HEK293T (cell line): ENCODE measurements around the gene DPY19L3.

Experiments
- CTCF ChIA-PET: fragments of 350-600 bp; formaldehyde crosslinking; extraction: SDS; loops from one replicate; lab custom pipeline; 2021; ENCODE audit warnings: antibody characterized with exemption, inconsistent platforms; lab: Yijun Ruan, JAX
- POLR2A ChIA-PET: fragments of 350-600 bp; formaldehyde crosslinking; extraction: SDS; loops from one replicate; lab custom pipeline; 2020; ENCODE audit warnings: antibody characterized with exemption, inconsistent platforms; lab: Yijun Ruan, JAX
- DNase-seq: peaks from one replicate; pipeline ENCODE4 v3.0.0; 2012; ENCODE audit warnings: mixed read lengths; ENCODE audit errors: extremely low spot score
- ARNT ChIP-seq: fragments of 450-650 bp; IDR thresholded peaks from 2 replicates; pipeline ENCODE4 v1.6.1; 2017; ENCODE audit warnings: mild to moderate bottlenecking
- BHLHE40 ChIP-seq: fragments of 450-650 bp; IDR thresholded peaks from 2 replicates; pipeline ENCODE4 v1.6.1; 2016; ENCODE audit warnings: mild to moderate bottlenecking, moderate library complexity, borderline replicate concordance
- CTBP1 ChIP-seq: fragments of 450-650 bp; IDR thresholded peaks from 2 replicates; pipeline ENCODE4 v1.6.1; 2016; ENCODE audit warnings: borderline replicate concordance
- ELF4 ChIP-seq: fragments of 450-650 bp; IDR thresholded peaks from 2 replicates; pipeline ENCODE4 v1.6.1; 2017; ENCODE audit warnings: antibody characterized with exemption
- FOXA1 ChIP-seq: fragments of 450-650 bp; IDR thresholded peaks from 2 replicates; pipeline ENCODE4 v1.6.1; 2016; ENCODE audit warnings: mild to moderate bottlenecking
- FOXK2 ChIP-seq: fragments of 450-650 bp; IDR thresholded peaks from 2 replicates; pipeline ENCODE4 v1.6.1; 2016; ENCODE audit warnings: mild to moderate bottlenecking
- FOXM1 ChIP-seq: fragments of 450-650 bp; IDR thresholded peaks from 2 replicates; pipeline ENCODE4 v1.6.1; 2017; ENCODE audit warnings: mild to moderate bottlenecking, borderline replicate concordance
- HDGF ChIP-seq: fragments of 450-650 bp; IDR thresholded peaks from 2 replicates; pipeline ENCODE4 v1.6.1; 2017; ENCODE audit warnings: antibody characterized with exemption, borderline replicate concordance
- L3MBTL2 ChIP-seq: fragments of 450-650 bp; conservative IDR thresholded peaks from 2 replicates; pipeline ENCODE4 v1.6.1; 2016; ENCODE audit warnings: mild to moderate bottlenecking
- LEF1 ChIP-seq: fragments of 450-650 bp; IDR thresholded peaks from 2 replicates; pipeline ENCODE4 v1.6.1; 2017; ENCODE audit warnings: mild to moderate bottlenecking, borderline replicate concordance
- NFRKB ChIP-seq: fragments of 450-650 bp; IDR thresholded peaks from 2 replicates; pipeline ENCODE4 v1.6.1; 2016; ENCODE audit warnings: mild to moderate bottlenecking, moderate library complexity
- PKNOX1 ChIP-seq: fragments of 450-650 bp; IDR thresholded peaks from 2 replicates; pipeline ENCODE4 v1.6.1; 2016
- SP1 ChIP-seq: fragments of 450-650 bp; IDR thresholded peaks from 2 replicates; pipeline ENCODE4 v1.6.1; 2017
- SUZ12 ChIP-seq: fragments of 450-650 bp; IDR thresholded peaks from 2 replicates; pipeline ENCODE4 v1.6.1; 2016; ENCODE audit warnings: mild to moderate bottlenecking
- TARDBP ChIP-seq: fragments of 450-650 bp; IDR thresholded peaks from 2 replicates; pipeline ENCODE4 v1.6.1; 2016
- ZNF384 ChIP-seq: fragments of 450-650 bp; IDR thresholded peaks from 2 replicates; pipeline ENCODE4 v1.6.1; 2016

The DPY19L3 gene

DNA sequence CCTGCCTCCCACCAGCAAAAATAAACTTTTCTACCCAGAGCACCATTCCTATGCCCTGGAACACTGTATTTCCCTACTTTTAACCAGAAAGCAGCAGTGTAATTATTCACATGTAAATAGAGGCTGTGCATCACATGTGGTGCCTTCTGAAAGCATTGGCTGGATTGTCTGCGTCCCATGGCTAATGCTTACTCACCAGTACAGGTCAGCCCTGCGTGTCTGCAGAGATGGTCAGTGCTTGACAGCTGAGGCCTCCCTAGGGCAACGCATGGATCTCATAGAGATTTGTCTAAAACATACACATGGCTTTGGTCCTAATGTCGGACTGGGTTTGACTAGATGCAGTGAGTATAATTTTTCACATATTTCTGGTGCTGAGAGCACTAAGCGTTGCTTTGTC, 64.2 kb downstream of the DPY19L3 start:
- DNase-seq, result no peak
- no peak for TF ChIP-seq NFRKB
- TF ChIP-seq HDGF, result no peak
- TF ChIP-seq FOXM1, result no peak
- TF ChIP-seq ELF4, result no peak
- TF ChIP-seq TARDBP, result no peak
- TF ChIP-seq BHLHE40, result no peak
- no peak for TF ChIP-seq ZNF384
- no peak for TF ChIP-seq SUZ12
- no peak for TF ChIP-seq FOXA1
- TF ChIP-seq LEF1, result no peak
- TF ChIP-seq ARNT, result no peak
- TF ChIP-seq SP1, result no peak
- TF ChIP-seq L3MBTL2, result no peak
- no peak for TF ChIP-seq PKNOX1
- TF ChIP-seq CTBP1, result no peak
- no peak for TF ChIP-seq FOXK2
- POLR2A ChIA-PET, result no interaction called here
- CTCF ChIA-PET, result no interaction called here

GRCh38 chr19:32471095-32471494, 65.5 kb downstream of the DPY19L3 start:
- POLR2A ChIA-PET, result no interaction called here
- TF ChIP-seq BHLHE40 (no peak), L3MBTL2 (no peak), ELF4 (no peak), NFRKB (no peak), TARDBP (no peak), SP1 (no peak), ARNT (no peak), LEF1 (no peak), ZNF384 (no peak), FOXK2 (no peak), FOXM1 (no peak)
- CTCF ChIA-PET, result no interaction called here
- DNase-seq, result no peak

GRCh38 chr19:32471811-32472210, 66.2 kb downstream of the DPY19L3 start:
- TF ChIP-seq NFRKB, result no peak
- no peak for TF ChIP-seq ARNT
- TF ChIP-seq FOXM1, result no peak
- TF ChIP-seq CTBP1, result no peak
- no peak for TF ChIP-seq BHLHE40
- no peak for TF ChIP-seq SP1
- no peak for TF ChIP-seq FOXK2
- TF ChIP-seq LEF1, result no peak
- no peak for TF ChIP-seq ELF4
- TF ChIP-seq SUZ12, result no peak
- TF ChIP-seq TARDBP, result no peak
- TF ChIP-seq PKNOX1, result no peak
- no peak for TF ChIP-seq FOXA1
- TF ChIP-seq L3MBTL2, result no peak
- no peak for TF ChIP-seq HDGF
- no peak for TF ChIP-seq ZNF384
- ChIA-PET POLR2A (no interaction called here), CTCF (no interaction called here)
- no peak for DNase-seq

DNA sequence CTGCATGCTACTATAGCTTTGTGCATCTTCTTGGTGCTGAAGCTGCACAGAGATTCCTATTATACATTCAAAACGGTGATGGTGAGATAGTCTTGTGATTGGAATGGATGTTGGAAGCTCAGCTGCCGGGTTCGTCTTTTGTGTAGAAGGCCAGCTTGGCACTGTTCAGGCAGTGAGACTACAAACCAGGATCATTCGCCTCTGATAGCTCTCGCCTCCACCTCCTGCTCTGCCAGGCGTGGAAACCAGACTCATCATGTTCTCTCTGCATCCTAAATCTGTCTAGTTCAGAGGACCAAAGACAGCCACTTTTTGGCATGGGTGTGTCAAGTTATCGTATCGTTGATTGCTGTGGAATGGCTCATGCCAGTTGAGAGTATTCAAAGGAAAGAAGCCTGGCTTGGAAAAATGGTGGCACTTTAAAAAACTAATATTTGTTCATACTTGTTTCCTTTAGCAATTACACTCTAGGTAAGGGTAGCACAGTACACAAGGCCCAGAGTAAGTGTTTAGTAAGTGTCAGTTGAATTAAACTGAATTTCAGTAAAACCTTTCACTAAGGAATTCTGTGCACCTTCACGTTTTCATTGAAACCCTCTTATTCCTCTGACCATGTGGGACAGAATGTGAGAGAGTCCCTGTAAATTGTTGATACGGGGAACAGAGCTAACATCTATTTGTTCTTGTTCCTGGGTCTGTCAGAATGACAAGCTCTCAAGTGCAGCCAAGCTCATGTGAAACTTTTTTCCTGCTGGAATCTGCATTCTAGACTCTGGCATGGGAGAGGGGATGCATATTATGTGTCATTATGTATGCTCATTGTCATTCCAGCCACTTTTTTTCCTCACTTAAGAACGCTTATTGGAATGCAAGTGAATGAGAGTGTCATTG, 69.8 kb downstream of the DPY19L3 start:
- TF ChIP-seq SP1, result no peak
- no peak for TF ChIP-seq LEF1
- no peak for TF ChIP-seq TARDBP
- TF ChIP-seq PKNOX1, result no peak
- no peak for TF ChIP-seq L3MBTL2
- ChIA-PET POLR2A (no interaction called here), CTCF (no interaction called here)
- DNase-seq, result no peak

DNA sequence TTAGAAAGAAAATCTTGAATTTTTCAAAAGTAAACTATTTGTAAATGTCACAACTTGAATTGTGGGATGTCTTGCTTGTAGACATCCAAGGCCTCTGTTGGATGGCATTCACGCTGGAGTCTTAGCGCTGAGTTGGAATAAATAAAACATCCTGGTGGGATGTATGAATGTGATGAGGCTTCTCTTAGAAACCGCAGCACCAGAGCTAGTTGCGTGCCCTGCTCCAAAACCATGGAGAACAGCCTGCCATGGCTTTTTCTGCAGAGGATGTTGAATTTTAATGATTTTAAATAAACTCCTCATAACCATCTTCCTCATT, 70.4 kb downstream of the DPY19L3 start:
- no peak for DNase-seq
- ChIA-PET POLR2A (no interaction called here), CTCF (no interaction called here)
- TF ChIP-seq SP1, result no peak
- TF ChIP-seq BHLHE40, result no peak
- TF ChIP-seq FOXK2, result no peak
- no peak for TF ChIP-seq FOXA1
- TF ChIP-seq LEF1, result no peak
- no peak for TF ChIP-seq PKNOX1
- TF ChIP-seq ARNT, result no peak
- TF ChIP-seq TARDBP, result no peak
- no peak for TF ChIP-seq FOXM1
- TF ChIP-seq NFRKB, result no peak
- TF ChIP-seq HDGF, result no peak
- TF ChIP-seq ZNF384, result no peak
- no peak for TF ChIP-seq SUZ12
- TF ChIP-seq CTBP1, result no peak
- no peak for TF ChIP-seq L3MBTL2
- TF ChIP-seq ELF4, result no peak
